ENCODE results near the gene IMMP1L. TPM values are rescaled to one million over a fixed set of nuclear protein-coding genes. Genes with fewer than 3 reads are reported as not detected.

The IMMP1L gene
- total RNA-seq, 4 donors from 2014 or later, result 10.3 to 75.9 (median 28.6) TPM

- TF ChIP-seq CTCF (IDR thresholded peaks at IDR 0.05; ENCODE audit: low read depth), result no peak
Observed at GRCh38 chr11:31442086-31442485, 67.3 kb downstream of the IMMP1L start.

GRCh38 chr11:31441296-31441695, 68.1 kb downstream of the IMMP1L start:
- no peak for TF ChIP-seq CTCF (IDR thresholded peaks at IDR 0.05; ENCODE audit: low read depth)

- TF ChIP-seq CTCF (IDR thresholded peaks at IDR 0.05; ENCODE audit: low read depth), result no peak
Observed at GRCh38 chr11:31437742-31438435, 71.5 kb downstream of the IMMP1L start.

- TF ChIP-seq CTCF (IDR thresholded peaks at IDR 0.05; ENCODE audit: low read depth), result no peak
Observed at GRCh38 chr11:31433851-31434250, 75.6 kb downstream of the IMMP1L start.

GRCh38 chr11:31424652-31425051, 84.8 kb downstream of the IMMP1L start:
- no peak for TF ChIP-seq CTCF (IDR thresholded peaks at IDR 0.05; ENCODE audit: low read depth)

GRCh38 chr11:31422703-31423102, 86.7 kb downstream of the IMMP1L start:
- TF ChIP-seq CTCF (IDR thresholded peaks at IDR 0.05; ENCODE audit: low read depth), result no peak

GRCh38 chr11:31421820-31422219, 87.6 kb downstream of the IMMP1L start:
- no peak for TF ChIP-seq CTCF (IDR thresholded peaks at IDR 0.05; ENCODE audit: low read depth)
